CD14-positive monocyte (primary cell): Measurements from ENCODE around the gene CLEC1A. TPM values are rescaled to one million over a fixed set of nuclear protein-coding genes. Genes with fewer than 3 reads are reported as not detected.

Experiments used
- DNase-seq, 3 donors: peaks; one replicate each; pipeline ENCODE4 v3.0.0-alpha.2; 2011 to 2022
- H2AFZ ChIP-seq: 2 replicates; pipeline ENCODE4 v1.6.0; 2012; ENCODE audit warnings: mild to moderate bottlenecking, low read depth, low read length, inconsistent platforms; ENCODE audit not compliant: insufficient read depth, poor library complexity, severe bottlenecking
- H3K27ac ChIP-seq, 2 donors: 1 replicate in 1 of 2; 2 replicates in 1 of 2; pipeline ENCODE4 v1.5.1; 2012 to 2013; ENCODE audit warnings: low read length in 2 of 2, control low read depth in 1 of 2, inconsistent platforms in 1 of 2, low read depth in 1 of 2, mild to moderate bottlenecking in 1 of 2
- H3K27me3 ChIP-seq, 2 donors: one replicate each; pipeline versions ENCODE4 v1.6.0 to v1.6.1; 2011 to 2013; ENCODE audit warnings: low read length in 2 of 2; ENCODE audit not compliant: control insufficient read depth in 2 of 2, insufficient read depth in 2 of 2
- H3K36me3 ChIP-seq, 2 donors: replicated peaks in 1 of 2; 1 replicate in 1 of 2; 2 replicates in 1 of 2; pipeline versions ENCODE4 v1.5.1 to v1.6.1; 2012 to 2013; ENCODE audit warnings: low read length in 2 of 2, control low read depth in 1 of 2, inconsistent platforms in 1 of 2, mild to moderate bottlenecking in 1 of 2; ENCODE audit not compliant: insufficient read depth in 2 of 2, control insufficient read depth in 1 of 2
- H3K4me1 ChIP-seq, 2 donors: 1 replicate in 1 of 2; 2 replicates in 1 of 2; pipeline versions ENCODE4 v1.5.1 to v1.6.1; 2012 to 2013; ENCODE audit warnings: low read length in 2 of 2, control low read depth in 1 of 2, inconsistent platforms in 1 of 2, mild to moderate bottlenecking in 1 of 2, moderate library complexity in 1 of 2; ENCODE audit not compliant: insufficient read depth in 2 of 2, control insufficient read depth in 1 of 2
- H3K4me2 ChIP-seq: replicated peaks from 2 replicates; pipeline ENCODE3; 2012; ENCODE audit warnings: low read length, moderate library complexity, mild to moderate bottlenecking; ENCODE audit not compliant: poor library complexity, severe bottlenecking; ENCODE audit errors: extremely low read depth
- H3K4me3 ChIP-seq, 3 experiments: fragments of 200-600 bp in 1 of 3; sonication (generic) in 1 of 3; replicated peaks in 1 of 3; 1 replicate in 2 of 3; 2 replicates in 1 of 3; pipeline ENCODE4 v1.5.1; 2011 to 2013; ENCODE audit warnings: low read length in 3 of 3, mild to moderate bottlenecking in 3 of 3, control low read depth in 2 of 3, low read depth in 2 of 3, inconsistent platforms in 1 of 3, moderate library complexity in 1 of 3
- H3K79me2 ChIP-seq: 2 replicates; pipeline ENCODE4 v1.6.0; 2012; ENCODE audit warnings: mild to moderate bottlenecking, control low read depth, inconsistent platforms, low read length, moderate library complexity; ENCODE audit not compliant: insufficient read depth
- H3K9ac ChIP-seq: 2 replicates; pipeline ENCODE4 v1.6.0; 2017; ENCODE audit warnings: low read length, mild to moderate bottlenecking; ENCODE audit not compliant: insufficient read depth, poor library complexity, severe bottlenecking
- H3K9me3 ChIP-seq, 2 donors: replicated peaks in 1 of 2; 1 replicate in 1 of 2; 2 replicates in 1 of 2; pipeline versions ENCODE4 v1.5.1 to v1.6.1; 2012 to 2013; ENCODE audit warnings: low read length in 2 of 2, control low read depth in 1 of 2; ENCODE audit not compliant: control insufficient read depth in 1 of 2, insufficient read depth in 1 of 2
- H4K20me1 ChIP-seq: 2 replicates; pipeline ENCODE4 v1.6.0; 2012; ENCODE audit warnings: mild to moderate bottlenecking, low read length, control low read depth, moderate library complexity; ENCODE audit not compliant: insufficient read depth
- H3K27ac Mint-ChIP-seq, 7 donors: one replicate each; pipeline ENCODE4 v1.8.0; 2020; ENCODE audit warnings: mild to moderate bottlenecking in 7 of 7, mixed read lengths in 7 of 7, moderate library complexity in 6 of 7, inconsistent platforms in 2 of 7
- H3K27me3 Mint-ChIP-seq, 3 donors: one replicate each; pipeline ENCODE4 v1.8.0; 2021 to 2022; ENCODE audit warnings: low read depth in 3 of 3, mild to moderate bottlenecking in 3 of 3, mixed read lengths in 3 of 3, moderate library complexity in 3 of 3, inconsistent platforms in 1 of 3
- H3K36me3 Mint-ChIP-seq, 2 donors: one replicate each; pipeline ENCODE4 v1.8.0; 2020; ENCODE audit warnings: mixed read lengths in 2 of 2, inconsistent platforms in 1 of 2, mild to moderate bottlenecking in 1 of 2
- H3K4me1 Mint-ChIP-seq: one replicate; pipeline ENCODE4 v1.8.0; 2020; ENCODE audit warnings: mild to moderate bottlenecking, mixed read lengths
- H3K4me3 Mint-ChIP-seq, 2 donors: one replicate each; pipeline ENCODE4 v1.8.0; 2020; ENCODE audit warnings: mild to moderate bottlenecking in 2 of 2, mixed read lengths in 2 of 2, moderate library complexity in 1 of 2
- H3K9me3 Mint-ChIP-seq, 7 donors: one replicate each; pipeline ENCODE4 v1.8.0; 2020 to 2022; ENCODE audit warnings: mixed read lengths in 7 of 7, mild to moderate bottlenecking in 6 of 7, moderate library complexity in 6 of 7, inconsistent platforms in 2 of 7
- WGBS: methylation state at CpG from one replicate; pipeline ENCODE4 v1.1.5; 2013; ENCODE audit warnings: missing lambda C conversion rate; ENCODE audit not compliant: insufficient coverage; 5-methylcytosine and 5-hydroxymethylcytosine counted together
- intact Hi-C, 2 donors: fragments of 100-400 bp; cut with micrococcal nuclease; formaldehyde crosslinking; loops; one replicate each; pipeline versions ENCODE4 v1.15.0 to v1.15.1; 2023
- polyA plus RNA-seq, 3 donors: library from polyadenylated mRNA; depleted of rRNA in 1 of 3; unstranded in 2 of 3; stranded (reverse) in 1 of 3; fragments of 300-500 nt in 2 of 3; fragments of >200 nt in 1 of 3; fragmentation: Illumina TruSeq in 2 of 3; gene quantifications; 1 replicate in 2 of 3; 2 replicates in 1 of 3; pipeline ENCODE4 v1.2.3, GENCODE V29; 2012 to 2021
- TF ChIP-seq, protein P1 (sequence below): fragments of 200-600 bp; IDR thresholded peaks from one replicate; pipeline ENCODE4 v1.8.0; 2022; ENCODE audit warnings: antibody characterized with exemption, mild to moderate bottlenecking

Gene CLEC1A
- polyA plus RNA-seq, 3 donors, result 0.90 to 7.9 (median 1.1) TPM

DNA sequence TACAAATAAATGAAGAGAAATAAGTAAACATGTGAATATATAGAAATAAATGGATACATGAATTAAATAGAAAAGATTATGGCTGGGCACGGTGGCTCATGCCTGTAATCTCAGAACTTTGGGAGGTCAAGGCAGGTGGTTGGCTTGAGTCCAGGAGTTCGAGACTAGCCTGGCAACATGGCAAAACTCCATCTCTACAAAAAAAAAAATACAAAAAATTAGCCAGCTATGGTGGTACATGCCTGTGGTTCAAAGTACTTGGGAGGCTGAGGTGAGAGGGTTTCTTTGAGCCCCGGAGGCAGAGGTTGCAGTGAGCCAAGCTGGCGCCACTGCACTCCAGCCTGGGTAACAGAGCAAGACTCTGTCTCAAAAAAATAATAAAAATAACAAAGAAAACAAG, 36.3 kb upstream of the CLEC1A start:
- DNase-seq, result no peak
- Mint-ChIP-seq H3K4me3 (no peak overlapping the region), H3K36me3 (no peaks in the 10 kb centered on the region), H3K27me3 (peaks cover 0 to 3% (median 0%) of the 10 kb centered on the region in 3 donors), H3K27ac (no peak overlapping the region), H3K4me1 (peaks cover 36% of the 10 kb centered on the region), H3K9me3 (peaks cover 0 to 2% (median 0%) of the 10 kb centered on the region in 7 donors)
- 100% methylated on average over 1 of the region's 4 CpGs for WGBS
- Histone ChIP-seq H3K36me3 (no peaks in the 10 kb centered on the region), H3K27ac (no peak overlapping the region), H3K4me2 (no peak overlapping the region), H3K4me3 (no peak overlapping the region), H3K27me3 (no peaks in the 10 kb centered on the region), H4K20me1 (no peaks in the 10 kb centered on the region), H3K4me1 (peaks cover 36% of the 10 kb centered on the region in 2 donors), H3K9me3 (no peaks in the 10 kb centered on the region), H3K79me2 (no peaks in the 10 kb centered on the region), H2AFZ (no peak overlapping the region), H3K9ac (no peak overlapping the region)
- TF ChIP-seq, protein P1, sequence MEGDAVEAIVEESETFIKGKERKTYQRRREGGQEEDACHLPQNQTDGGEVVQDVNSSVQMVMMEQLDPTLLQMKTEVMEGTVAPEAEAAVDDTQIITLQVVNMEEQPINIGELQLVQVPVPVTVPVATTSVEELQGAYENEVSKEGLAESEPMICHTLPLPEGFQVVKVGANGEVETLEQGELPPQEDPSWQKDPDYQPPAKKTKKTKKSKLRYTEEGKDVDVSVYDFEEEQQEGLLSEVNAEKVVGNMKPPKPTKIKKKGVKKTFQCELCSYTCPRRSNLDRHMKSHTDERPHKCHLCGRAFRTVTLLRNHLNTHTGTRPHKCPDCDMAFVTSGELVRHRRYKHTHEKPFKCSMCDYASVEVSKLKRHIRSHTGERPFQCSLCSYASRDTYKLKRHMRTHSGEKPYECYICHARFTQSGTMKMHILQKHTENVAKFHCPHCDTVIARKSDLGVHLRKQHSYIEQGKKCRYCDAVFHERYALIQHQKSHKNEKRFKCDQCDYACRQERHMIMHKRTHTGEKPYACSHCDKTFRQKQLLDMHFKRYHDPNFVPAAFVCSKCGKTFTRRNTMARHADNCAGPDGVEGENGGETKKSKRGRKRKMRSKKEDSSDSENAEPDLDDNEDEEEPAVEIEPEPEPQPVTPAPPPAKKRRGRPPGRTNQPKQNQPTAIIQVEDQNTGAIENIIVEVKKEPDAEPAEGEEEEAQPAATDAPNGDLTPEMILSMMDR, result no peak
- intact Hi-C loops, result loop anchor here (5.0 to 10.0 kb wide), 4 partner anchors 70 to 260 kb away; partner anchors contain the start of gene CLEC9A (in 1 of the 2)

DNA sequence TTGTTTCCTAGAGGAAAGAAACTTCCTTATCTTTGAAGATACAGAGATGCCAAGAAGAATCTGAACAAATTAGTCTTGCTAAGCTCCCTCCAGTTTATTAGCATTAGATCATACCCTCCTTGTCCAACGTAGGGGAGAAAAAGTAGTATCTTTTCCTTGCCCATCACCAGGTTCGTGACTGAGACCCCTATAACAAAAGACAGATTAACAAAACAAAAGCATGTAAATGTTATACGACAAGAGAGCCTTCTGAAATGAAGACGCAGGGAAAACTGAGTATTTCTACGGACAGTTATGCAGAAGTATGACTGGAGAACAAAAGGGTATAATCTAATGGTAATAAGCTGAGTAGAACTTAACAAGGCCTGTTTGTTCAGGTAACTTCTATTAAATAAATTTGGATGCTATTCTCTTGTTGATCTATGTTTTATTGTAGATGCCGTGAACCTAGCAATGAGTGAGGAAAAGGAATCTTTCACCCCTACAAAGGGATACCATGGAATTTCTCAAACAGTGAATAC, 34.1 kb upstream of the CLEC1A start:
- no peaks in the 10 kb centered on the region for H3K36me3 ChIP-seq
- peaks cover 33% of the 10 kb centered on the region for H3K4me1 Mint-ChIP-seq
- no peak for DNase-seq
- WGBS, result 100% methylated on average over 2 of the region's 6 CpGs
- no peaks in the 10 kb centered on the region for H3K9me3 ChIP-seq
- peaks cover 0 to 4% (median 1%) of the 10 kb centered on the region in 7 donors for H3K9me3 Mint-ChIP-seq
- peaks cover 31 to 36% of the 10 kb centered on the region in 2 donors for H3K4me1 ChIP-seq
- intact Hi-C loops, result loop anchor here (5.0 to 10.0 kb wide), 4 partner anchors 68 to 258 kb away; no protein-coding TSS in a partner anchor
- no peaks in the 10 kb centered on the region for H3K27me3 ChIP-seq
- peaks cover 0 to 3% (median 0%) of the 10 kb centered on the region in 3 donors for H3K27me3 Mint-ChIP-seq
- no peak overlapping the region for H3K4me3 ChIP-seq
- peak overlapping the region in 6 of 7 donors; percentile 15 to 99 (median 47) for H3K27ac Mint-ChIP-seq
- peaks cover 6 to 15% of the 10 kb centered on the region in 2 donors for H3K36me3 Mint-ChIP-seq
- no peak overlapping the region for H2AFZ ChIP-seq
- no peak overlapping the region for H3K9ac ChIP-seq
- H3K27ac ChIP-seq, result peak overlapping the region in 1 of 2 donors; percentile 95
- peaks cover 6% of the 10 kb centered on the region for H4K20me1 ChIP-seq
- peaks cover 17% of the 10 kb centered on the region for H3K79me2 ChIP-seq
- H3K4me2 ChIP-seq, result no peak overlapping the region
- H3K4me3 Mint-ChIP-seq, result no peak overlapping the region
- TF ChIP-seq, protein P1, result no peak
